ENCODE results near the gene CHST15.
A peak's percentile ranks its signal among the peaks of the same experiment; 100 is the strongest.

CHST15 gene

GRCh38 chr10:124056337-124056980 lies 36.9 kb downstream of the CHST15 start:
- no peak for DNase-seq

GRCh38 chr10:124053971-124054370 lies 39.4 kb downstream of the CHST15 start:
- no peak for DNase-seq
- intact Hi-C loops (cut with DNase I): no loop called here

More at GRCh38 chr10:124056337-124056980, 36.9 kb downstream of the CHST15 start:
- intact Hi-C loops (cut with DNase I): no loop called here

GRCh38 chr10:124052561-124052960 lies 40.8 kb downstream of the CHST15 start:
- intact Hi-C loops (cut with DNase I): no loop called here
- DNase-seq: no peak

- intact Hi-C loops (cut with DNase I): no loop called here
- no peak for DNase-seq
Measured at GRCh38 chr10:124050021-124051015, 43.1 kb downstream of the CHST15 start.

- intact Hi-C loops (cut with DNase I): no loop called here
Measured at GRCh38 chr10:124049484-124049883, 43.9 kb downstream of the CHST15 start.

GRCh38 chr10:124048371-124049290 lies 44.8 kb downstream of the CHST15 start:
- DNase-seq: no peak
- intact Hi-C loops (cut with DNase I): no loop called here

More at GRCh38 chr10:124049484-124049883, 43.9 kb downstream of the CHST15 start:
- DNase-seq: peak in 34 of 42 donors; percentile 37 to 89 (median 65)

- intact Hi-C loops (cut with DNase I): no loop called here
- DNase-seq: peak in 17 of 42 donors; percentile 26 to 81 (median 55)
Measured at GRCh38 chr10:124047427-124048152, 45.8 kb downstream of the CHST15 start.

GRCh38 chr10:124045801-124046355 lies 47.5 kb downstream of the CHST15 start:
- intact Hi-C loops (cut with DNase I): no loop called here

GRCh38 chr10:124045276-124045675 lies 48.1 kb downstream of the CHST15 start:
- intact Hi-C loops (cut with DNase I): no loop called here
- no peak for DNase-seq

More at GRCh38 chr10:124045801-124046355, 47.5 kb downstream of the CHST15 start:
- no peak for DNase-seq

- peak in 3 of 42 donors; percentile 32 to 39 (median 34) for DNase-seq
- intact Hi-C loops (cut with DNase I): no loop called here
Measured at GRCh38 chr10:124044143-124044862, 49.1 kb downstream of the CHST15 start.

GRCh38 chr10:124043310-124044142 lies 49.9 kb downstream of the CHST15 start:
- peak in 2 of 42 donors; percentile 1 to 45 for DNase-seq
- intact Hi-C loops (cut with DNase I): no loop called here

GRCh38 chr10:124042656-124043309 lies 50.6 kb downstream of the CHST15 start:
- intact Hi-C loops (cut with DNase I): no loop called here
- DNase-seq: no peak

GRCh38 chr10:124041675-124042445 lies 51.5 kb downstream of the CHST15 start:
- DNase-seq: no peak
- intact Hi-C loops (cut with DNase I): no loop called here

- peak in 1 of 42 donors; percentile 60 for DNase-seq
- intact Hi-C loops (cut with DNase I): no loop called here
Measured at GRCh38 chr10:124040451-124041188, 52.8 kb downstream of the CHST15 start.

All from head of caudate nucleus (tissue), 42 donors.